ENCODE measurements around the gene PIAS4.

PIAS4 gene

GRCh38 chr19:4069331-4069959, 61.9 kb downstream of the PIAS4 start:
- no peaks in the 10 kb centered on the region for H3K27me3 ChIP-seq (ENCODE audit: insufficient read depth, poor library complexity, severe bottlenecking)
- TF ChIP-seq, protein P1, sequence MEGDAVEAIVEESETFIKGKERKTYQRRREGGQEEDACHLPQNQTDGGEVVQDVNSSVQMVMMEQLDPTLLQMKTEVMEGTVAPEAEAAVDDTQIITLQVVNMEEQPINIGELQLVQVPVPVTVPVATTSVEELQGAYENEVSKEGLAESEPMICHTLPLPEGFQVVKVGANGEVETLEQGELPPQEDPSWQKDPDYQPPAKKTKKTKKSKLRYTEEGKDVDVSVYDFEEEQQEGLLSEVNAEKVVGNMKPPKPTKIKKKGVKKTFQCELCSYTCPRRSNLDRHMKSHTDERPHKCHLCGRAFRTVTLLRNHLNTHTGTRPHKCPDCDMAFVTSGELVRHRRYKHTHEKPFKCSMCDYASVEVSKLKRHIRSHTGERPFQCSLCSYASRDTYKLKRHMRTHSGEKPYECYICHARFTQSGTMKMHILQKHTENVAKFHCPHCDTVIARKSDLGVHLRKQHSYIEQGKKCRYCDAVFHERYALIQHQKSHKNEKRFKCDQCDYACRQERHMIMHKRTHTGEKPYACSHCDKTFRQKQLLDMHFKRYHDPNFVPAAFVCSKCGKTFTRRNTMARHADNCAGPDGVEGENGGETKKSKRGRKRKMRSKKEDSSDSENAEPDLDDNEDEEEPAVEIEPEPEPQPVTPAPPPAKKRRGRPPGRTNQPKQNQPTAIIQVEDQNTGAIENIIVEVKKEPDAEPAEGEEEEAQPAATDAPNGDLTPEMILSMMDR (IDR thresholded peaks at IDR 0.05; ENCODE audit: poor library complexity, severe bottlenecking), result no peak
- no peaks in the 10 kb centered on the region for H3K36me3 ChIP-seq (ENCODE audit: low read depth)
- H3K4me3 ChIP-seq (ENCODE audit: severe bottlenecking), result no peak overlapping the region
- H3K27ac ChIP-seq (ENCODE audit: poor library complexity, severe bottlenecking), result no peak overlapping the region
- H3K4me1 ChIP-seq (ENCODE audit: insufficient read depth, poor library complexity, severe bottlenecking), result no peaks in the 10 kb centered on the region
- ATAC-seq (ENCODE audit: low read depth) (no peak), DNase-seq (ENCODE audit: low spot score) (no peak)
- no peaks in the 10 kb centered on the region for H3K9me3 ChIP-seq (ENCODE audit: severe bottlenecking)

- Histone ChIP-seq H3K4me3 (ENCODE audit: severe bottlenecking) (no peak overlapping the region), H3K27ac (ENCODE audit: poor library complexity, severe bottlenecking) (no peak overlapping the region), H3K4me1 (ENCODE audit: insufficient read depth, poor library complexity, severe bottlenecking) (no peaks in the 10 kb centered on the region), H3K36me3 (ENCODE audit: low read depth) (no peaks in the 10 kb centered on the region), H3K27me3 (ENCODE audit: insufficient read depth, poor library complexity, severe bottlenecking) (no peaks in the 10 kb centered on the region), H3K9me3 (ENCODE audit: severe bottlenecking) (no peaks in the 10 kb centered on the region)
- DNase-seq (ENCODE audit: low spot score) (no peak), ATAC-seq (ENCODE audit: low read depth) (no peak)
- TF ChIP-seq, protein P1 (IDR thresholded peaks at IDR 0.05; ENCODE audit: poor library complexity, severe bottlenecking), result no peak
Observed at GRCh38 chr19:4071610-4072009, 64.1 kb downstream of the PIAS4 start.

GRCh38 chr19:4075373-4075772, 67.8 kb downstream of the PIAS4 start:
- no peak for DNase-seq (ENCODE audit: low spot score)
- no peaks in the 10 kb centered on the region for H3K4me1 ChIP-seq (ENCODE audit: insufficient read depth, poor library complexity, severe bottlenecking)

GRCh38 chr19:4077007-4077374, 69.5 kb downstream of the PIAS4 start:
- DNase-seq (ENCODE audit: low spot score) (no peak), ATAC-seq (ENCODE audit: low read depth) (no peak)
- TF ChIP-seq, protein P1 (IDR thresholded peaks at IDR 0.05; ENCODE audit: poor library complexity, severe bottlenecking), result no peak
- H3K27ac ChIP-seq (ENCODE audit: poor library complexity, severe bottlenecking), result no peak overlapping the region
- no peaks in the 10 kb centered on the region for H3K9me3 ChIP-seq (ENCODE audit: severe bottlenecking)
- no peaks in the 10 kb centered on the region for H3K36me3 ChIP-seq (ENCODE audit: low read depth)
- H3K27me3 ChIP-seq (ENCODE audit: insufficient read depth, poor library complexity, severe bottlenecking), result no peaks in the 10 kb centered on the region
- no peak overlapping the region for H3K4me3 ChIP-seq (ENCODE audit: severe bottlenecking)
- no peaks in the 10 kb centered on the region for H3K4me1 ChIP-seq (ENCODE audit: insufficient read depth, poor library complexity, severe bottlenecking)

More at GRCh38 chr19:4075373-4075772, 67.8 kb downstream of the PIAS4 start:
- no peaks in the 10 kb centered on the region for H3K9me3 ChIP-seq (ENCODE audit: severe bottlenecking)
- H3K4me3 ChIP-seq (ENCODE audit: severe bottlenecking), result no peak overlapping the region
- no peak overlapping the region for H3K27ac ChIP-seq (ENCODE audit: poor library complexity, severe bottlenecking)
- no peak for ATAC-seq (ENCODE audit: low read depth)
- no peaks in the 10 kb centered on the region for H3K27me3 ChIP-seq (ENCODE audit: insufficient read depth, poor library complexity, severe bottlenecking)
- TF ChIP-seq, protein P1 (IDR thresholded peaks at IDR 0.05; ENCODE audit: poor library complexity, severe bottlenecking), result no peak
- H3K36me3 ChIP-seq (ENCODE audit: low read depth), result no peaks in the 10 kb centered on the region

Measured in RWPE2 (cell line).